AG09319 (cell line): ENCODE results near the gene OSCP1.

Experiments used
- DNase-seq: peaks from one replicate; pipeline ENCODE4 v3.0.0-alpha.2; 2010; ENCODE audit warnings: low read depth; ENCODE audit errors: extremely low read depth
- TF ChIP-seq, protein P1 (sequence below): IDR thresholded peaks from 2 replicates; pipeline ENCODE4 v1.5.1; 2011; ENCODE audit warnings: low read depth, mild to moderate bottlenecking, inconsistent platforms, low read length, moderate library complexity

Gene OSCP1

GRCh38 chr1:36396359-36396758, 53.9 kb downstream of the OSCP1 start:
- no peak for DNase-seq
- TF ChIP-seq, protein P1, sequence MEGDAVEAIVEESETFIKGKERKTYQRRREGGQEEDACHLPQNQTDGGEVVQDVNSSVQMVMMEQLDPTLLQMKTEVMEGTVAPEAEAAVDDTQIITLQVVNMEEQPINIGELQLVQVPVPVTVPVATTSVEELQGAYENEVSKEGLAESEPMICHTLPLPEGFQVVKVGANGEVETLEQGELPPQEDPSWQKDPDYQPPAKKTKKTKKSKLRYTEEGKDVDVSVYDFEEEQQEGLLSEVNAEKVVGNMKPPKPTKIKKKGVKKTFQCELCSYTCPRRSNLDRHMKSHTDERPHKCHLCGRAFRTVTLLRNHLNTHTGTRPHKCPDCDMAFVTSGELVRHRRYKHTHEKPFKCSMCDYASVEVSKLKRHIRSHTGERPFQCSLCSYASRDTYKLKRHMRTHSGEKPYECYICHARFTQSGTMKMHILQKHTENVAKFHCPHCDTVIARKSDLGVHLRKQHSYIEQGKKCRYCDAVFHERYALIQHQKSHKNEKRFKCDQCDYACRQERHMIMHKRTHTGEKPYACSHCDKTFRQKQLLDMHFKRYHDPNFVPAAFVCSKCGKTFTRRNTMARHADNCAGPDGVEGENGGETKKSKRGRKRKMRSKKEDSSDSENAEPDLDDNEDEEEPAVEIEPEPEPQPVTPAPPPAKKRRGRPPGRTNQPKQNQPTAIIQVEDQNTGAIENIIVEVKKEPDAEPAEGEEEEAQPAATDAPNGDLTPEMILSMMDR, result no peak

DNA sequence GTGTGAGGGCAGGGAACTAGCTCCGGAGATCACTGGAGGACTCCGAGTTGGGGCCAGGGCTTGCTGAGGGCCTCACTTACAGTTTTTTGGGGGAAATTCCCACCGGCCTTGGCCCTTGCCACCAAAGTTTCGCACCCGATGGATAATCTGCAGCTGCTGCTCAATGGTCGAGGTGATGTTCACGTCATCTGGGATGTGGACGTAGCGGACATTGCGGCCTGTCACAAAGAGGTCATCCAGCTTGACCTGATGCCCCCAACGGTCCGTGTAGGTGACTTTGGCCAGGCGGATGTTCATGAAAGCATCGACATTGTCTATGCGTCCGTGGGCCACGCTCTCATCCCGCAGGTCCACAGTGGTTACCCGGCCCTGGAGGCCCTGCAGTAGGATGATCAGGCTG, 56.6 kb downstream of the OSCP1 start:
- TF ChIP-seq, protein P1, result no peak
- no peak for DNase-seq

- TF ChIP-seq, protein P1, result no peak
- DNase-seq, result no peak
Observed at GRCh38 chr1:36392836-36393235, 57.4 kb downstream of the OSCP1 start.

GRCh38 chr1:36391271-36391670, 59.0 kb downstream of the OSCP1 start:
- TF ChIP-seq, protein P1, result no peak
- DNase-seq, result no peak

DNA sequence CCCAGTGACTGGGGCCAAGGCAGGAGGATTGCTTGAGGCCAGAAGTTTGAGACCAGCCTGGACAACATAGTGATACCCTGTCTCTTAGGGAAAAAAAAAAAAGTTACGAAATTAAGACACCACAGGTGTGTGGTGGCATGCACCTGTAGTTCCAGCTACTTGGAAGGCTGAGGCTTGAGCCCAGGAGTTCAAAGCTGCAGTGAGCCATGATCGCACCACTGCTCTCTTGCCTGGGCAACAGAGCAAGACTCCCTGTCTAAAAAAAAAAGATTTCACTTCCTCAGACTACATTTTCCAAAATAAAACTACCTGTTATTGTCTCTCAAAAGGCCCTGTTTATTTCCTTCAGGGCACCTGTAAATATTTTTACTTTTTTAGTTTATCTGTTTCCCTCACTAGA, 59.8 kb downstream of the OSCP1 start:
- DNase-seq, result no peak
- TF ChIP-seq, protein P1, result no peak

DNA sequence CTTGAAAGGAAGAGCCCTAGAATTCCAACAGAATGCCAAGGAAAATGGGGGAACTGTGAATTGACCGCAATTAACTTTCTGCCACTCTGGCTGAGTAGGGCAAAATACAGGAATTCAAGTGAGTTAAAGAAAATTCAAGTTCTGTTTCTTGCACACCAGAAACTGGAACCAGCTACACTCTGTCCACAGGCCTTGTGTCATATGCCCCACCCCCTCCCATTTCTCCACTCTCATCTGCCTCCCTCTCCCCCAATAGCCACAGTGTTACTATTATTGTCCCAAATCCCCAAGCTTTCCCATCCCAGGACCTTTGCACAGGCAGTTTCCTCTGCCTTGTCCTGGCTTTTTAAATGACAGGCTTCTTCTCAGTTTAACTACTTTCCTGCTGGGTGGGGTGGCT, 60.3 kb downstream of the OSCP1 start:
- no peak for DNase-seq
- TF ChIP-seq, protein P1, result no peak

- TF ChIP-seq, protein P1, result no peak
- DNase-seq, result no peak
Observed at GRCh38 chr1:36389261-36389660, 61.0 kb downstream of the OSCP1 start.
